KG1 (cell line): Measurements from ENCODE around the gene SCGB1C1.
"Not testable (repeated sequence)": the region's sequence is repeated elsewhere in the genome, so short reads cannot be mapped to it uniquely, and the experiment has no call there.

Source experiments
- DNase-seq: peaks from one replicate; lab custom pipeline; 2025; lab: John Stamatoyannopoulos, UW

The SCGB1C1 gene

DNA sequence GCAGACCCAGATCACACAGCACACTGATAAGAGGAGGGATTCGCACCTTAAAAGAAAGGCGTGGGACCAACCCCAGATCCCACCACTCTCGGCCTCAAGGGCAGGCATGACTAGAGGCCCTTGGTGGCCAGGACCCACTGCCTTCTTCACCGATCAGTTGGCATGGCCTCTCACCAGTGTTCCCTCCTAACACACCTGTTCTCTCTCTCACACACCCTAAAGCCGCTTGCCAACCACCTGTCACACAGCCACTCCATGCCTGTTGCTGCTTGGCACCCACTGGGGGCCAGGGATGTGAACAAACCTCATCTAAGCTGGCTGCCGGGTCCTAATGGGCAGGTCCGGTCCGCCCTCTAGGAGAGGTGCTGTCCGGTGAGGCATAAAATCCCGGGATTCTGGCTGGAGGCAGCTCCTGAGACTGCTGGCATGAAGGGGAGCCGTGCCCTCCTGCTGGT lies at the start of gene SCGB1C1:
TSS of gene SCGB1C1 (plus strand) at position 405 of the 455 bp plus-strand sequence. CDS start at position 427, 22 bp downstream.
- DNase-seq = not testable (repeated sequence)

DNA sequence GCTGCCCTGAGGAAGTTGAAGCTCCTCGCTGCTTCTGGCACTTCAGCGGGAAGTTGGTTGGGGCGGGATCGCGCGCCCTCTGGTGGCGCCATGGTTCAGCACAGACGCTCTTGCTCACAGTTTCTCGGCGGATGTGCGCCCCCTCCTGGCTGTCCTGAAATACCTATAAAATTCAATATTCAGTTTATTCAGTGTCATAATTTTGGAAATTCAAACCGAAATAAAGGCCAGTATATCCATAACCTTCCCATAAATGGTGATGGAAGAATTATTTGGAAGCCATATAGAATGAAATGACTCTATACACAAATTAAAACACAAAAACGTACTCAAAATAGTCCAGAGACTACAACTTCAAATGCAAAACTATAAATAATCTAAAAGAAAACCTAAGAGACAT lies 12.6 kb upstream of the SCGB1C1 start:
- DNase-seq = not testable (repeated sequence)

DNA sequence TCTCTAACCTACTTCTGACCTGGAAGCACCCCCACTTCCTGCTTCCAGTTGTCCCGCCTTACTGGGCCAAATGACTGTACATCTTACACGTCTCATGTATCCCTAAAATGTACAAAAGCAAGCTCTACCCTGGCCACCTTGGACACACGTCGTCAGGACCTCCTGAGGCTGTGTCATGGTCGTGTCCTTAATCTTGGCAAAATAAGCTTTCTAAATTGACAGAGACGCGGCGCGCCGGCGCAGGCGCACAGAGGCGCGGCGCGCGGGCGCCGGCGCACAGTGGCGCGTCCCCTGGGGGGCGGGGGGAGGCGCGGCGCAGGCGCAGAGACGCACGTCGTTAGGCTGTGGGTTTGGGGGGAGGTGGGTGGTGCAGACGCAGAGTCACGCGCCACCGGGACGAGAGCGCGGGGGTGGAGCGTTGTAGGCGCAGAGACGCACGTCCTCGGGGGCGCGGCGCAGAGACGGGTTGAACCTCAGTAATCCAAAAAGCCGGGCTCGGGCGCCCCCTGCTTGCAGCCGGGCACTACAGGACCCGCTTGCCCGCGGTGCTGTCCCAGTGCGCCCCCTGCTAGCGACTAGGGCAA lies 3.6 kb upstream of the SCGB1C1 start:
- DNase-seq = not testable (repeated sequence)

GRCh38 chr11:189843-190311 lies 3.0 kb upstream of the SCGB1C1 start:
- DNase-seq = not testable (repeated sequence)

GRCh38 chr11:190546-190945 lies 2.3 kb upstream of the SCGB1C1 start:
- DNase-seq = not testable (repeated sequence)

DNA sequence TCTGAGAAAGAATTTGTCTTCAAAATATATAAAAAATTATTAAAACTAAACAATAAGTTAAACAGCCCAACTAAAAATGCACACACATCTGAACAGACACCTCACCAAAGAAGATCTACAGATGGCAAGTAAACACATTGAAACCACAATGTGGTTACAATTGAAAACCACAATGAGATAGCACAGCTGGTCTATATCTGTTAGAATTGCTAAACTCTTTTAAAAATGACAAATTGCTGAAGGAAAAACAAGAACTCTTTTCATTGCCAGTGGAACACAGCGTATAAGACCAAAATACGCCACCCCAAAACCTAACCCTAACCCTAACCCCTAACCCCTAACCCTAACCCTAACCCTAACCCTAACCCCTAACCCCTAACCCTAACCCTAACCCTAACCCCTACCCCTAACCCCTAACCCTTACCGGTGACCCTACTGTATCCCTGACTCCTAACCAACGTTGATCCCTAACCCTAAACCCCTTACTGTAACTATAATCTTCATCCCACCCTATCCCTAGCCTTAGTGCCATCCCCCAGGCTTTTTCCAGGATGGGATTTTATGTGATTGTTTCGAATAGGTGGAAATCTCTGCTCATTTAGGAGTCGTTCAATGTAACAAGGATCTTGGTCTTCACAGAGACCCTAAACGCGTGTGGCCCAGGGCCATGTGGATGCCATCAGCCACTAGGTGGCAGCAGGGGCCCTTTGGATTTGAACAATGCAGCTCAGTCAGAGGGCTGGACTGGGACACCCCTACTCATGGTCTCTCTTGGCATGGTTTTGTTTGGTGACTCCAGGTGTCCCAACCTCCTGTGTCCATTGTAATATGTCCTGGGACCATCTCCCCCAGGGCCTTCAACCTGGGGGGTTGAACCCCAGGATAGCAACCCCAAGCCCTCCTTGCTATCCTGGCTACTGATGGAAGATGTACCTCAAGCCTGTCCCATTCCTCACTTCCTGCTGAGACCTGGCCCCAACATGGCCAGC lies 1.1 kb upstream of the SCGB1C1 start:
- DNase-seq = not testable (repeated sequence)

DNA sequence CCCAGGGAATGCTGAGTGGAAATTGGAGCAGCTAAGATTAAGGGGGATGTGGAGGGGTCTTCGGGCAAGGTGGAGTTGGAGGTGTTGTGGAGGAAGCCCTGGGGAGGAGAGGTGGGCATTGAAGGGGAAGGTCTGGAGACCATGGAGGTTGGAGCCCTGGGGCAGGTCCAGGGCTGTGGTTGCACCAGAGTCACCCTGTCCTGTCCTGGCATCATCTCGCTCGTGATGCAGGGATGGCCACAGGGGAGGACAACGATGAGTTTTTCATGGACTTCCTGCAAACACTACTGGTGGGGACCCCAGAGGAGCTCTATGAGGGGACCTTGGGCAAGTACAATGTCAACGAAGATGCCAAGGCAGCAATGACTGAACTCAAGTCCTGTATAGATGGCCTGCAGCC lies 603 bp downstream of the SCGB1C1 start:
- DNase-seq = not testable (repeated sequence)

DNA sequence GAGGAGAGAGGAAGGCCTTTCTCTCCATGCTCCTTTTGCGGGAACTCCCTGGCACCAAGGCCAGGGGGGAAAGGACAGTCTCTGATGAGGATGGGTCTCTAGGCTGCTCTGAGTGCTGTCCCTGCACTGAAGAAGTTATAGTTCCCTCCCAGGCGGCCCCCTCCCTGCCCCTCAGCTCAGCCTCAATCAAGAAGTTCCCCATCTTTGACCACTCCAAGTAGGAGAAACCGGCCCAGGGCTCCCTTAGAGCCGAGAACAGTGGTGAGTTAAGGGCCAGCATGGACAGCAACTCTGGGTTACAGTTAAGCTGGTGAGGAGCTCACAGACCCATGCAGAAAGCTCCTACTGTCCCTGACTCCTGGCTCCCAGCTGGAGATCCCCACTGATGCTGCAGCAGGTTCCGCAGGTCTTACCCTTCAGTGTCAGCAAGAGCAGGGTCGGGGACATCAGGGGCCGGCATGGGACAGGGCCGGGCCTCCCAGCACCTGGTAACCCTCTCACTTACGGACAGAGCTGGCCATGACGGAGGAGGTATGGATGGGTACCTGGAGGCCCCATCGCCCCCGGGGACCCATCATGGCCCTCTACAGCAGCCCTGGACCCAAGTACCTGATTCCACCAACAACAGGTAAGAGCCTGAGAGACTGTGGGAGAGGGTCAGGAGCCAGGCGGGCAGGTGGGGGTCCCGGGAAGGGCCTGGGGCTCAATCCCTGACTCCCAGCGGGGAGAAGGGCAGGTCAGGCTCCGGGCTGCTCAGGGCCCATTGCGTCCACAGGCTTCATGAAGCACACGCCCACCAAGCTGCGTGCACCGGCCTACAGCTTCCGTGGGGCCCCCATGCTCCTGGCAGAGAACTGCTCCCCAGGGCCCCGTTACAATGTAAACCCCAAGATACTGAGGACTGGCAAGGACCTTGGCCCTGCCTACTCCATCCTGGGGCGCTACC lies 4.2 kb downstream of the SCGB1C1 start:
- DNase-seq = no peak

GRCh38 chr11:197741-198235 lies 4.9 kb downstream of the SCGB1C1 start:
- DNase-seq = no peak

- no peak for DNase-seq
Measured at GRCh38 chr11:198236-198806, 5.4 kb downstream of the SCGB1C1 start.

DNA sequence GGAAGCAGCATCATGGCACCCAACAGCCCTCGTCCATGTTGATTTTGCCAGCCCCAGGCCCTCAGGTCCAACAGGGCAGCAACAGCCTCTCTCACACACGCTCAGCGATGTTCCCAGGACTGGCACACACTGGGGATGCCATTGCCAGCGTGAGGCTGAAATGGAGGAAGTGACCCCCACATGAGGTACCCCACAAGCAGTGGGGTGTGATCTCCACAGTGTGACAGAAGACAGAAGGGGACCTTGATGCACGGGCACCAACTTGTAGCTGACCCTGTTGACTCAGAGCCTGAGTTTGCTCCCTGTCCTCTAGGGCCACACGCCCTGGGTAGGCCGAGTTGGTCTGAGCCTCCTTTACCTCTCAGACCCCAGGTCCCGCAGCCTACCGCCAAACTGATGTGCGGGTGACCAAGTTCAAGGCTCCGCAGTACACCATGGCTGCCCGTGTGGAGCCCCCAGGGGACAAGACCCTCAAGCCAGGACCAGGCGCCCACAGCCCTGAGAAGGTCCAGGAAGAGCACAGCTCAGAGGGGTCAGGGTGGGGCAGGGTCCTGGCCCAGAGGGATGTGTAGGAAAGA lies 6.2 kb downstream of the SCGB1C1 start:
- no peak for DNase-seq

GRCh38 chr11:199782-200181 lies 6.9 kb downstream of the SCGB1C1 start:
- DNase-seq = no peak

DNA sequence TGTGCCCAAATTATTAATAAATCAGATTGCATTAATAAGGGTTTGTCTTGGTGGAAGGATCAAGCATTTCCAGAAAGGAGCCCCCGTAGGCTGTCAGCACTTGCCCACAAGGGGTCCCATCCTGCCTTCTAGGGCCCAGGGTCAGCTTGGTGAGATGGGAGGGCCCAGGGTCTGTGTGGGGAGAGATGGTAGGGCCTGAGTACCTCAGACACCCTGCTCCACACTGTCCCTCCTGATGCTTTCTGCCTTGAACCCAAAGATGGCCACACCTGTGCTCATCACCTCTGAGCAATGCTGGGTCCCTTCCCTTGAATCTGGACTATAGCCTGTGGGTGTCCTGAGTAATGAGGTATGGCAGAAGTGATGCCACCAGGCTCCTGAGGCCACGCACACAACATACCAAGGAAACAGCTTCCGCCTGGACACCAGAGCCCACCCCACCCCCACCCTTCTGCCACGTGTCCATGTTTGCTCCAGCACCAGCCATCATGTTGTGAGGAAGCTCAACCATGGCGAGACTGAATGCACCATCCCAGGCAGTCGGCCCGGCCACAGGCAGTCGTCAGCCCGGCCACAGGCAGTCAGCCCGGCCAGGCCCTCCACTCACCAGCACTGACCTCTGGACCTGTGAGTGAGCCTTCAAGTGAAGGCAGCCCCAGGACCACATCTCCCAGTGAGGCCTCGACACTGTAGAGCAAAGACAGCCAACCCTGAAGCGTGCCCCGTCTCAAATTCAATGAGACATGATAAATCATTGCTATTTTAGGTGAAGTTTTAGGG lies 7.5 kb downstream of the SCGB1C1 start:
- no peak for DNase-seq

GRCh38 chr11:201966-202365 lies 9.1 kb downstream of the SCGB1C1 start:
- DNase-seq = no peak

- DNase-seq = no peak
Measured at GRCh38 chr11:202490-202889, 9.6 kb downstream of the SCGB1C1 start.

- no peak for DNase-seq
Measured at GRCh38 chr11:203056-203944, 10.4 kb downstream of the SCGB1C1 start.

DNA sequence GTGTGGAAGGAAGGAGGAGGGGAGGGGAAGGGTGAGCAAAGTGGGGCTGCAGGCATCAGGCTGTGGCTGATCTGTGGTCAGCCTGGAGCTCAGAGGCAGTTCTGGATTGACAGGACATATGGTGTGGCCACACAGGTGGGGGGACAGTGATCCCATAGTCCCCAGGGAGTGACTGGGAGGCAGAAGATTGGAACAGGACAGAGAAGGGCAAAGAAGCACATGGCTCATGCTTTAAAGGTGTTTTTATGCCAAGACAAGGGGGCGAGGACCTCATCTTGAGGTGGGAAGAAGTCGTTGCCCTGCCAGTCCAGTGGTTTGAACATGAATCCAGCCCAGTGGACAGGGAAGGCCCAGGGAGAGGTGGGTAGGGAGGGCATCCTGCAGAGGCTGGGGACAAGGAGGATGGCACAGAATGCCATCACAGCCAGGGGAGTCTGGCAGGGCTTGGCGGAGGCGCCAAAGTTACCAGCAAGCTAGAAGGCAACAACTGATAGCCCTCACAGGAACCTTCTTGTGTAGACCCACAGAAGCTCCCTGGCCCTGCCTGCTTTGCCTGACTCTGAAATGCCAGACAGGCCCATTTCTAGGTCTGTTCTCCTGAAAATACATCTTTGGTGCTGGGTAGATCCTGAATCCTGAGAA lies 11.2 kb downstream of the SCGB1C1 start:
- DNase-seq = no peak

DNA sequence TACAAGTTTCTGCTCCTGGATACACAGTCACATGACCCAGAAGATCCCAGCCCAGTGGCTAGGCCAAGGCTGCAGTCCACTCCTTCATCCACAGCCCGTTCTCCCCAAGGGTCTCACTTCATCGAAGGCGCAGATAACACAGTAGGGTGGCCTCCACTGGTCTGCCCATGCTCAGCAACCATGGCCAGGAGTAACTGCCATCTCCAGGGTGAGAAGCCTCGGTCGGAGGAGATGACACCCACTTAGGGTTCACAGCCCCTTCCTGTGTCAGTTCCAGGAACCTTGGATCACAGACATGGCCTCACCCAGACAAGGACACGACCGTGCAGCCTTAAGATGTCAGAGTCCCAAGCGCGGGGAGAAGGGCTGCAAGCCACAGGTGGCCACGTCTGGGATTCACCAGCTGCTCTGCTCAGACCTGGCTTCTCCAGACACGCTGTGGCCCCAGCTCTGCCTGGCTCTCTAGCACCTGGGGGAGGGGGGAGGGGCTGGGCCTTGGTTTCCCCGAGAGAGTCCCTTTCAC lies 11.8 kb downstream of the SCGB1C1 start:
- DNase-seq = no peak
